ENCODE measurements around the gene TRMT61A.
"Not testable (repeated sequence)": the region's sequence is repeated elsewhere in the genome, so short reads cannot be mapped to it uniquely, and the experiment has no call there.

TRMT61A gene

DNA sequence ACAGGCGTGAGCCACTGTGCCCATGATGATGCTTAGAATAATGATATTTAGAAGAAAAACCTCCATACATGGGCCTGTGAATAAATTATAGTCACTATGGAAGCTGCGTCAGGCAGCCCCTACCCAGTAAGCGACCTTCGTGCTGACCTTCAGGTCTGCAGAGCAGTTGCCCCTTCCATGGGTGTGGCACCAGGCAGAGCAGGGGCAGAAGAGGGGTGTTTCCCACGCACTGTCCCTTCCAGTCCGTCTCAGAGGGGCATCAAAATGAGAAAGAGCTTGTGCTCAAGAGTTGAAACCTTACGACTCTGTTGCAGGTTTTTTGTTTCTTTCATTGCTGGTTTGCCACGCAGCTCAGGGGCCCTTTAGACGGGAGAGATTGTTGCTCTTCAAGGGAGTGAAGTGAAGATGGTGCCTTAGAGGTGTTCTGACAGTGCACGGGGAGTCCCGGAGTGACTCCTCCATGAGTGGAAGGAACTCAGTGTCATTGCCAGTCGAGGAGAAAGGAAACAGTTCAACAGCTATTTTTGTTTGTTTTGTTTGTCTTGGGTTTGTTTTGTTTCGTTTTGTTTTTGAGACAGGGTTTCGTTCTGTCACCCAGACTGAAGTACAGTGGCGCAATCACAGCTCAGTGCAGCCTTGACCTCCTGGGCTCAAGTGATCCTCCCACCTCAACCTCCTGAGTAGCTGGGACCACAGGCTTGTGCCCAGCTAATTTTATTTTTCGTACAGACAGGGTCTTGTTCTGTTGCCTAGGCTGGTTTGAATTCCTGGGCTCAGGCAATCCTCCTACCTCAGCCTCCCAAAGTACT is 20.3 kb upstream of the TRMT61A start:
- no peak for DNase-seq (ENCODE audit: low spot score)

DNA sequence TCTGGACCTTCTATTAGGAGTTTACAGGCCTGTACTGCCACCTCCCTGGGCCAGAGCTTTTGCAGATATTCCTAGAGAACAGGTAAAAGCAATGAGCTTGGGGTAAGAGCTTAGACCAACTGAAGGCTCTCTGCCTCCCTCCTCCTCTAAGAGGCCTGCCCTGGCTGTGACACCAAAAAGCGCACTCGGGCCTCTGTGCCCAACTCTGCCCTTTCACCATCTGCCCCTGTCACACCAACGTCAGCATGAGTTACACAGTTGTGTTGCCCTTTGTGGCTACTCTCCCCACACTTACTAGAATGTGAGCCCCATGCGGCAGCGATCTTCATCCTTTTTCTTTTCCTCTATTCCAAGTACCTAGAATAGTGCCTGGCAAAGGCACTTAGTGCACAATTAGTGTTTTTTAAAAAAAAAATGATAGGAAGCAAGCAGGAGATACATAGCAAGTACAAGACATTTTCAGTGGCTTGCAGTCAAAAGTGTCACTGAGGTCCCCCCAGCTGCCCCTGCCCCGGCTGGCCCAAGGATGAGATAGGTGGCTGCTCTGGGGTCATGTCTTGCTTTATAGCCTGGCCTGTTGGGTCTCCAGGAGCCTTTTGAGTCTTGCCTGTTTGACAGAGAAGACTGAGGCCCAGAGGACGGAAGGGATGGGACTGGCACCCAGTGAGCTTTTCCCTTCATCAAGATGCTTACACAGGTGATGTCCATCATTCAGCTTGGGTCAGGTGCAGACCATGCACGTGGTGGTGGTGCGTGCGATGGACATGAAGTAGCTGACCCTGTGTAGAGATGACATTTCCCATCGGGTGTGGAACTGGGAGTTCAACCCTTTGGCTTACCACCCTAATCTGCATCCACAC is 18.9 kb upstream of the TRMT61A start:
- no peak for DNase-seq (ENCODE audit: low spot score)

DNA sequence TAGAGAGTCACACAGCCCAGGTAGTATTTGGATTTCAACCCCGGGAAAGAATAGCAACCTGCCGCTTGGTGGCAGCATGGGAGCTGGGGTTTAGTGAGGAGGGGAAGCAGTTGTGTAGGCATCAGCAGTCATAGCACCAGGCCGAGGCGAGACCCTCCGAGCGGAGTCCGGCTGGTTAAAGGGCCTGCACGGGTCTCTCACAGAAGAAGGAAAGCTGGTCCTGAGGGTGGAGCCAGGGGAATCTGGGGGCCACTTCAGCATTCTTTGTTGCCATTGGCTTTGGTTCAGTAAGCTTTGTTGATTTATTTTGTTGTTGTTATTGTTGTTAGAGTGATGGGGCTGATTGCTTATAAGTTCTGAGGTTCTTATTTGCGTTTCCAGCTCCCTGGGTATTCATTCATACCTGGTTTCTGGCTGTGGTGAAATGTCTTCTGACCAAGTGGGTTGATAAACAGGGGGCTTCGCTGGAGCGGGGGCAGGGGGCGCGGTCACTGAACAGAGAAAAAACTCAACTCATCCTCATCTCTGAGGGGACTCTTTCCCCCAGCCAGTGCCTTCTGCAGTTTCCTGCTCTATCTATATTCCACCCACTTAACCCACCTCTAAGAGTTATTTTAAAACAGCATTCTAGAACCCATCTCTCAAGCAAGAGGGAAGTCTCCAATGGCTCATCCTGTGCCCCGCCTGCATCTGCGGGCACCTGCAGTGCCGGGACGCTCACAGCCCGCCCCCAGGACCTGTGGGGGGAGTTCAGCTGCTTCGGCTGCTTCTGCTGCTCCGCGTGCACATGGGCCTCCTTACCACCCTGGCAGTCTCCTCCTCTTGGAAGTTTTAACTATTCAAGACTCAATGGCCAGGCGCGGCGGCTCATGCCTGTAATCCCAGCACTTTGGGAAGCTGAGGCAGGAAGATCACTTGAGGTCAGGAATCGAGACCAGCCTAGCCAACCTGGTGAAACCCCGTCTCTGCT is 18.0 kb upstream of the TRMT61A start:
- no peak for DNase-seq (ENCODE audit: low spot score)

DNA sequence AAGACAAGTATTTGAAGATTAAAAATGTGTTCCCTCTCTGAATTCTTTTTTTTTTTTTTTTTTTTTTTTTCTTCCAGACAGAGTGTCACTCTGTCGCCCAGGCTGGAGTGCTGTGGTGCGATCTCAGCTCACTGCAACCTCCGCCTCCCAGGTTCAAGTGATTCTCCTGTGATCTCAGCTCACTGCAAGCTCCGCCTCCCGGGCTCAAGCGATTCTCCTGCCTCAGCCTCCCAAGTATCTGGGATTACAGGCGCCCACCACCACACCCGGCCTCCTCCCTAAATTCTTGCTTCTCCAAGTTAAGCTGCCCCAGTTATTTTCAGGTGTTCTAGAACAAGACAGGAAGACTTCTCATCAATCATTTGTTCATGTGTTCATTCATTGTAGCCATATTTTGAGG is 16.8 kb upstream of the TRMT61A start:
- not testable (repeated sequence) for DNase-seq (ENCODE audit: low spot score)

DNA sequence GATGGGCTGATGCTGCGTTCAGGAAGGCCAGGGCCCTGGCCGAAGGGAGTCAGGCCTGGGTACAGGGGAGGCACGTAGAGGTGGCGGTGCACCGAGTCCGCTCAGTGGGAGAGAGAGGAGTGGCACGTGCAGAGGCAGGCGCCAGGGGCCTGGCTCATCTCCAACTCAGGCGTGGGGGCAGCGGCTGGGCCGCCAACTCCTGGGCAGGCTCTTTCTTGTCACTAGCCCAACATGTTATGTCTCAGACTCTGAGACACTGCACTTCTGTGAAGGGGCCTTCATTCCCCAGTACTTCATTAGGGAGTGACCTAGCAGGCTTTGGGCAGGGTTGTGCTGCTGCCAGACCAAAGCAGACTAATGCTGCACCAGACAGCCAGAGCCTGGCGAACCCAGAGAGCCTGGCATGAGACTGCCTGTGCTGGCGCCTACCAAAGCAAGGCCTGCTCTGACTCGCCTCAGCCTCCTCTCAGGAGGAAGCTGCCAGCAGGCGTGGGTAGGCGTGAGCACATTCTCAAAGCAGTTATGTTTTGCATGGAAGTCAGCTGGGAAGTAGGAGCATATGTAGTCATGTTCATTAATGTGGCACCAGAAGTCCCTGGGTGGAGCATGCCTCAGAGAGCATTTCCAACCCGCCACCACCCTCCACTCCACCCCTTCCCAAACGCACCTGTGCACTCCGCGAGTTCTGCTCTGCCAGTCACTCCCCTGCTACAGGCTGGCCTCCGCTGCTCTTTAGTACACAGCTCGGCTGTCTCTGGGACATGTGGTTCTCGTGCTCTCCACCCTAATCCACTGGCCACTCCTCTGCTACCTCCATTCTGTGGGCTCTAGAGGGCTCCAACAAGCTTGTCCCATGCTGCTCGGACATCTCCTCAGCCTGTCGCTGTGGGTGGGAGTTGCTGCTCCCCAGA is 16.0 kb upstream of the TRMT61A start:
- DNase-seq (ENCODE audit: low spot score) = peak; percentile 75

DNA sequence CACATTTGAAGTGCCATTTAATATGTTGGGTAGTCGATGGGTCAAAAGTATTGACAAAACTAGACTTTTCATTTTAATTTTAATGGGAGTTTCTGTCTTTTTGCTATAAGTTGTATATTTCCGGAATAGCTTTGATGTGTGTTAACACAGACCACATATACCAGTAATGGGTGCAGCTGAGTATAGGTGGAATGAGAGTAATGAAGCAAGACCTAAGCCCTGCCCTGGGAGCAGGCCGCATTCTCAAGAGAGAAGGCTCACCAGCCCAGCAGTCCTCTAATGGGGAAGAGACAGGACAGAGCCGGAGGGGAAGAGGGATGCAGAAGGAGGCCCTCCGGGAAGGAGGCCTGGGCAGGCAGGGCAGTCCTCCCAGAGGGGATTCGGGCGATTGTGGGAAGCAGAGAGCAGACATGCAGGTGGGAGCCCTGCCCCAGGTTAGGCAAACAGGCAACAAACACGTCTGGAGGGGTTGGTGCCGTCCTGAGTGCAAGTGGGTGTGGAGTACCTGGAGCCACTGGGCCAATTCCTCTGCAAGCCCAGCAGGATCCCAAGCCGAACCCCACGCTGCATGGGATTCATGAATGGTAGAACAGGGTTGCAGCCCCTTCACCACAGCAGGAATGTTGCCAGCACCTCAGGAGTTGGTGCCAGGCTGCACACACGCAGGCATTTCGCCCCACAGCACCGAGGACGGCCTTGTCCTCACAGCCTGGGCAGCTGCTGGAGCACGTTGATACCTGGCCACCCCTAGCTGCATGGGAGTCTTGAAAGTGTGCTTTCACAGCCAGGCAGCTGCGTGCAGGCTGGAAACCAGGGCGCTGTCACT is 14.2 kb upstream of the TRMT61A start:
- no peak for DNase-seq (ENCODE audit: low spot score)

DNA sequence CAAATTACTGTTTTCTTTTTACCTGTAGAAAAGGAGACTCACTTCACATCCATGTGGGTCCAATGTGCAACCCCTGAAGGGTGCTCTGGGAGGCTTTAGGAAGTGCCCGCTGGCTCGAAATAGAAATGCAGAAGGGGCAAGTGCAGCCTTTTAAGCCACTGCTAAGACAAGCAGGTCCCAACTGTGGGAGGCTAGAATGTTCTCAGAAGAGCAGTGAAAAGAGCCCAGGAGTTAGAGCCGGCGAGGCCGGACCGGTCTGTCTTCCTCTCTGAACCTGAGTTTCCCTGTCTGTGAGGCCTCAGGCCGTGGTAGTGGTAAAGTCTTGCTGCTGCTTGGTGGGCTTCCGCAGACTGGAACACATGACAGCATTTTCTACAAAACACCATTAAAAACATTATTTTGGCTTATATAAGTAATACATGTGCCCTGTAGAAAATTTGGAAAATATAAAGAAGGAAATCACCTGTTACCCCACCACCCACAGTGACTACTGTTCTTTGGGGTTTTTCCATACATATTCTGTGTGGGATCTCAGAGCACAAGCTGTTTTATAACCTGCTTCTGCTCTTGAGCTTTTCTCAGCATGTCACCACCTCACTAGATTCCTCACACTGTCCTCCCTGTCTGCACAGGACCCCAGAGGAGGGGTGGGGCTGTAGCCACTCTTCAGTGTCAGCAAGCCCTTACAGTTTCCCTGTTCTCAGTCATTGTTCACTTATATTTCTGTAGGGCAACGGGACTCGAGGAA is 12.4 kb upstream of the TRMT61A start:
- DNase-seq (ENCODE audit: low spot score) = no peak

DNA sequence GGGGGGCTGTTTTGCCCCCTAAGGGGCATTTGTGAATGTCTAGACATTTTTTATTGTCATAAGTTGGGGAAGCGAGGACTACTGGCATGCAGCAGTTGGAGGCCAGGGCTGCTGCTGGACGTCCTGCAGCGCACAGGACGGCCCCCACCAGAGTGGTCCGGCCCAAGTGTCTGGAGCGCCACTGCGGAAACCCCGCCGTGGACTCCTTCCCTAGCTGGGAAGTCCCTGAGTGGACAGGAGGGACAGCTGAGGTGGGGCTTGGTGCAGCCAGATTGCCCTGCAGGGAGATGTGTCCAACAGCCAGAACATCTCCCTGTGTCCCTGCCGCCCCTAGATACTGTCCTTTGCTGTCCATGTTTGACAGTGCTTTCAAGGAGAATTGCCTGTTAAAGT is 11.8 kb upstream of the TRMT61A start:
- DNase-seq (ENCODE audit: low spot score) = no peak

DNA sequence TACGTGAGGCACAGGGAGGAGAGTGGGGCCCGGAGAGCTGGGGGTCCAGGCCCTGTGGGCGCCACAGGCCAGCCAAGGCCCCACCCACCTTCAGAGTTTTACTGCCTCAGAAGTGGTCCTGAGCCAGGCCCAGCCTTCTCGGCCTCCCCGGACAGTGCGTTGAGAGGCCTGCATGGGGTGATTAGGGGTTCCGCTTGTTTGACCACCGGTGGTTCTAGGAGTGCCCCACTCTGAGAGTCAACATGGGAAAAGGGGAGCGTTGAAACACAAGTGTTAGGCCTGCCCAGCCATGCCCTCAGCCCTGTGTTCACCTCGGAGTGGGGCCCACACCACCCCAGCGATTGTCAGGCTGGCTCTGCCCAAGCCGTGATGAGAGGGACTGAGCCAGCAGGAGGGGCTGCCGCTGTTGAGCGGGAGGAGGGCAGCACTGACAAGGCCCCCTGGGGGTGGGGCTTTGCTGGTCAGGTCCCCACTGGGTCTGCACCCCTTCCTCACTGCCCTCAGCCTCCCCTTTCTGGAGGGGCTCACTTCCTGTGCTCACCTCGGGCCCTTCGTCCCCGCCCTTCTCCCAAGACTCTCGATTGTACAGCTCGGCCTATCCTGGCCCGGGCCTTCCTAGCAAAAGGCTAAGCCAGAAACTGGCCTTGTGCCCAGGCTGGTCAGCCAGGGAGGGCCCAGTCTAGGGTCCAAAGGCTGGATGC is 11.1 kb upstream of the TRMT61A start:
- no peak for DNase-seq (ENCODE audit: low spot score)

DNA sequence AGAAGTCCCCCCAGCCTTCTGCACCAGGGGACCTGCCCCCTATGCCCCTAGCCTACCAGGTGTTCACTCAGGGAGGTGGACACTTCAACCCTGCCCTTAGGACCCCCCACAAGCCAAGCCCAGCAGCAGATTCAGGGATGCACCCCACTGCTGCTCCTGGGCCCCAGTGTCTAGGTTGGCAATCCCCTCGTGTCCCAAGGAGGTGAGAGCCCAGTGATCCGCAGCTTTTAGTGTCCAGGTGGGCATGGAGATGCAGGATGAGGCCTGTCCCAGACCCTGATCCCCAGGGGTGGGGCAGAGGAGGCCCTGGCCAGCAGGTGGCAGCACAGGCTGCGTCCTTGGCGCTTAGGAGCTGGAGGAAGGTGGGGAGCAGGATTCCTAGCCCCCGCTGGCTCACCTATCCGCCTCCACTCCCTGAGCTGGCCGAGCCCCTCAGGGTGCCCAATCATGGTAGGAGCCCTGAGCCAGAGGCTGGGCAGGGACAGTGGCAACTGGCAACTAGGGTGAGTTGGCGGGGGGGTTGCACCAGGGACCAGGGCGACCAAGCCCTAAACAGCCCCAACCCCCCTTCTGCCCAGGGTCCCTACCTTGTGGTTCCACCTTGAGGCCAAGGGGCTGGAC is 10.5 kb upstream of the TRMT61A start:
- DNase-seq (ENCODE audit: low spot score) = peak; percentile 63

DNA sequence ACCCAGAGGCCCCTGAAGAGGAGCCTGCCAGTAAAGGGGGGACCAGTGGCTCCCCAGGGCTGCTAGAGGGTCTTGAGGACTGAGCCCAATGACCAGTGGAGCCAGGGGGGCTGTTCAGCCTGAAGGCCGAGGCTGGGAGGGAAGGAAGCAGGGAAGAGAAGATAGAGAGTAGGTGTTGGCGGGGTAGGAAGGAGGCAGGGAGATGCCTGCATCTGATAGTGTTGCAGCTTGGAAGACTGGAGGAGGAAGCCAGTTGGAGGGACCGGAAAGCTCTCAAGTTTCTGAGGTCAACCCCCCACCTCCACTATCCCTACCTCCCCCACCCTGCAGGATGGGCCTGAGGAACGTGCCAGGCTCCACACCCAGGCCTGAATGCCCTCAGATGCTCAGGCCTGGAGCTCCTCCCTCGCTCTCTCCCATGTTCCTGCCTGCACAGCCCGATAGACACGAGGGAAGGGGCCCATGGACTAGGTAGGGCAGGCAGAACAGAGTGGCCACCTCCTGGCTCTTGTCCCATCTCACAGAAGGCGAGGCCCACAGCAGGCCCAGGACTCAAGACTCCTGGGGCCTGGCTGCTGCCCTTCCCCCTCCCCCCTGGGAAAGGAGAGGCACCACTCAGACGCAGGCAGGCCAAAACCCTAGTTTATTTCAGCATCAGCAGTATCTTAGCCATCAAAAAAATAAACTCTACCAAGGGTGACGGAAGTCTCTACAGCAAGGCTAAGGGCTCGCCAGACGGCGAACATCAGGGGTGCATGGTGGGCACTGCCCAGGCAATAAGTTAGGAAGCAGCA is 9.8 kb upstream of the TRMT61A start:
- DNase-seq (ENCODE audit: low spot score) = no peak

DNA sequence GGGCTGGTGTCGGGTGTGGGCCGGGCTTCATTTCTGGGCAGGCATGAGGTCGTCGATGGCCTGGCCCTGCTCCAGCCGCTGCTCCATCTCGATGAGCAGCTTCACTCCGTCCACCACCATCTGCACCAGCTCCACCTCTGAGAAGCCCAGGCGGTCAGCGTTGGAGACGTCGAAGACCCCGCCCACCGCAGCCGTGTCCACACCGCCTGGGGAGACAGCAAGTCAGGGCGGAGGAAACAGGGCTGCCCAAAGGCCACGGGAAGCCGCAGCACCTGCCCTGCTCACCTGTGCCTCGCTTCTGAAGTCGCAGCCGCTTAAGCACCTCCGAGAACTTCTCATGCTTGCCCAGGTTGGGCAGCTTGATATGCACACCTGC is 9.2 kb upstream of the TRMT61A start:
- no peak for DNase-seq (ENCODE audit: low spot score)

DNA sequence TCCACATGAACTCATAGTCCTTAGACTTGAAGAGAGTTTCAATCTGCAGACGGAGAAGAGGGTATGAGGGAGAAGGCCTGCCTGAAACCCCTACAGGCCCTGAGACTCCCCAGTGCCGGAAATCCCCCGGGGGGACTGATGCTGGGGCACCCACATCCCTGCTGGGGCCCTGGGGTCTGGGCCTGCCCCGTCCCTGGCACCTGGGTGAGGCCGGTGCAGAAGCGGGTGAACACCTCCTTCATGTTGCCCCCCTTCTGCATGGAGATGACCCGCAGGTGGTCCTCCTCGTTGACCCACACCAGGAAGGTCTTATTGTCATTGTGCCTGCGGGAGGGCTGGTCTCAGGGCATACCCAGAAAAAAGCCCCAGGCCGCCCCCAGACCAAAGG is 8.7 kb upstream of the TRMT61A start:
- DNase-seq (ENCODE audit: low spot score) = no peak

DNA sequence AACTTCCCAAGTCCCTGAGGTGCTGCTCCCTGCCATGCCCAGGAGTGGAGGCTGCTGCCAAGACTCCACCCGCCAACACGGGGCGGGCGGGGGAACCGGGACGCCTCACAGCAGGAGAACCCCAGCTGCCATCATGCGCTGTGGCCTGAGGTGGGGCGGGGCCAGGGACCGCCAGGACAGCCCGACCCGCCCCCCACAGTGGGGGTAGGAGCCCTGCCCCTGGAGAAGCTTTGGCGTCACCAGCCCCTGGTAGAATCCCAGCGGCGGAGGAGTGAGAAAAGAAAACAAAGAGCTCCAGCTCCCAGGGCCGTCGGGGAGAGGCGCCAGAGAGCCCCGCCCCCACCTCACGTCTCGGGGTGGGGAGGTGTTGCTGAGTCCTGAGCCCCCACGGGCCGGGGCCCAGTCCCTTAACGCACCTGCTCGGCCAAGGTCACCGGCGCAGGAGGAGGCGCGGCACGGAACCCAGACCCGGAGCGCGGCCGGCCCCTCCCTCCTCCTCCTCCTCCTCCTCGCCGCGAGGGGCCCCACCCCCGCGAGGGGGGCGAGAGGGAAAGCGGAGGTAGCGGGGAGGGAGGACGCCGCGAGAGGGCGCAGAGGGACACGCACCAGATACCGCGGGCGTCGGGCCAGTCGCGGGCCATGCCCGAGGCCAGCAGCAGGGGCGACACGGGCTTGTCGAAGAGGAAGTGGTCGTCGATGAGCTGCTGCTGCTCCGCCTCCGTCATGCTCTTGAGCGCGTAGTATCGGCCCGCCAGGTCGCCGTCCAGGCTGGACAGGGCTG is 8.1 kb upstream of the TRMT61A start:
- DNase-seq (ENCODE audit: low spot score) = peak; percentile 69

DNA sequence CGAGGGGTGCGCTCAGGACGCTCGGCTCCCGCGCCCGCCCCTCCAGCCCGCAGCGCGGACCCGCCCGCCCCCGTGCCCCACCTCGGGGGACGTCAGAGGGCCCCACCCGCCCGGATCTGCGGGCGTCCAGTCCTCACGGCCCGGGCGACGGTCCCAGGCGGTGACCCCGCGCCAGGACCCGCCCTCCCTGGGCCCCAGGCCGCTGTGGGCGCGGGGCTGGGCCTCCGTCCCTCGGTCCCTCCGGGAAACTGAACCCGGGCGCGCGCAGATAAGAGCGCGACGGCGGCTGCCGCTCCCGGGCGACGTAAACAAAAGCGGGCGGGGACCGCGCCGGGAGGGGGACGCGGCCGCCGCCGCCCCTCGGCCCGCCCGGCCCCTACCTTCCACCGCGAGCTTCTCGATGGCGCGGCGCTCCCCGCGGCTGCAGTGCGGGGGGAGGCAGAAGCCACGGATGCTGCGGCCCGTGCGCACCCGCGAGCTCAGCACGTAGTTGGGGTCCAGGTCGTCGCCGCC is 7.5 kb upstream of the TRMT61A start:
- no peak for DNase-seq (ENCODE audit: low spot score)

DNA sequence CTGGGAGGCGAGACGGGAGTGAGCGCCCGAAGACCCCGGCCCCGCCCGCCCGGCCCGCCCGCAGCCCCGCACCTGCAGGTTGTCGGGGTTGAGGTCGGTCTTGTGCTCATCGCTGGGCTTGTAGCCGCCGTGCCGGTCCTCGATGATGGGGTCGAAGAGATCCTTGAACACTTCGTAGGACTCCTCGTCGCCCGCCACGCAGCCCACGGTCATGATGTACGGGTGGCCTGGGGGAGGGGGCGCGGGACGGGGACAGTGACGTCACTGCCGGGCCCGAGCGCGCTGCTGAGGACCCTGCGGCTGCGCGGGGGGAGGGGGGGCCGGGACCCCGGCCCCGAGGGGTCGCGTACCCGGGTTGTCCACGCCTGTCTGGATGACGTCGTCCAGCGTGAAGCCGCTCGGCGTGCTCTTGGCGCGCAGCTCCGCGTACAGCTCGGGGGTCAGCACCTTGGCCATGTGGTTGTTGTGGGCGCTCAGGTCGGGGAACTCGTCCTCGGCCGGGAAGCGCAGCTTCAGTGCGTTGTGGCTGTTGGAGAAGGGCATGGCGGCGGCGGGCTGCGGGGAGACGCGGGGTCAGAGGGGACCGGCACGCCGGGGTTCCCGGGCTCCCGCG is 6.9 kb upstream of the TRMT61A start:
- DNase-seq (ENCODE audit: low spot score) = no peak

Data from hematopoietic multipotent progenitor cell treated with erythropoietin and hydrocortisone succinate and interleukin-3 and kit ligand, for 15 days (in vitro differentiated cells).